SK-N-SH treated with all-trans-retinoic acid at 6 μM for 48 hours (cell line): Measurements from ENCODE around the gene MAPK8.
A peak's percentile ranks its signal among the peaks of the same experiment; 100 is the strongest.

Experiments used
- ATAC-seq: fragments of 200-7000 bp; cut with Tn5 transposase; 3 replicates; pipeline ENCODE4 v1.9.1; 2020; ENCODE audit warnings: mild to moderate bottlenecking, moderate library complexity
- ARNTL ChIP-seq: fragments of 450-650 bp; formaldehyde crosslinking; IDR thresholded peaks from 2 replicates; pipeline ENCODE4 v1.5.0; 2020; ENCODE audit warnings: low read depth, mild to moderate bottlenecking, moderate library complexity, borderline replicate concordance
- ESRRG ChIP-seq: fragments of 250-450 bp; sonication (Bioruptor Pico); IDR thresholded peaks from 2 replicates; pipeline ENCODE4 v1.6.1; 2021; ENCODE audit warnings: mild to moderate bottlenecking
- GLIS3 ChIP-seq: fragments of 250-450 bp; sonication (Bioruptor Pico); IDR thresholded peaks from 2 replicates; pipeline ENCODE4 v1.5.0; 2020; ENCODE audit warnings: mild to moderate bottlenecking, moderate library complexity
- ISL1 ChIP-seq: fragments of 250-450 bp; sonication (Bioruptor Pico); IDR thresholded peaks from 2 replicates; pipeline ENCODE4 v2.1.2; 2022; ENCODE audit warnings: mild to moderate bottlenecking, moderate library complexity
- OSR1 ChIP-seq: fragments of 250-450 bp; sonication (Bioruptor Pico); IDR thresholded peaks from 2 replicates; pipeline ENCODE4 v1.8.0; 2022; ENCODE audit warnings: moderate library complexity, mild to moderate bottlenecking, inconsistent platforms
- PPARA ChIP-seq: fragments of 250-450 bp; sonication (Bioruptor Pico); IDR thresholded peaks from 2 replicates; pipeline ENCODE4 v1.5.0; 2020; ENCODE audit warnings: mild to moderate bottlenecking, borderline replicate concordance
- TCF4 ChIP-seq: fragments of 250-450 bp; sonication (Bioruptor Pico); IDR thresholded peaks from 2 replicates; pipeline ENCODE4 v1.8.0; 2021; ENCODE audit warnings: mild to moderate bottlenecking, moderate library complexity, borderline replicate concordance
- ZC3H10 ChIP-seq: fragments of 250-450 bp; sonication (Bioruptor Pico); IDR thresholded peaks from 2 replicates; pipeline ENCODE4 v1.5.1; 2021; ENCODE audit warnings: mild to moderate bottlenecking, moderate library complexity
- ZFP3 ChIP-seq: fragments of 250-450 bp; sonication (Bioruptor Pico); IDR thresholded peaks from 2 replicates; pipeline ENCODE4 v1.5.0; 2020; ENCODE audit warnings: mild to moderate bottlenecking, moderate library complexity
- ZFP30 ChIP-seq: fragments of 450-650 bp; formaldehyde crosslinking; IDR thresholded peaks from 2 replicates; pipeline ENCODE4 v1.5.0; 2022; ENCODE audit warnings: mild to moderate bottlenecking, moderate library complexity
- ZNF565 ChIP-seq: fragments of 450-650 bp; formaldehyde crosslinking; conservative IDR thresholded peaks from 2 replicates; pipeline ENCODE4 v1.5.0; 2020; ENCODE audit warnings: low read depth, mild to moderate bottlenecking, moderate library complexity
- ZNF70 ChIP-seq: fragments of 450-650 bp; formaldehyde crosslinking; IDR thresholded peaks from 2 replicates; pipeline ENCODE4 v1.5.0; 2020; ENCODE audit warnings: mild to moderate bottlenecking, moderate library complexity
- ZNF8 ChIP-seq: fragments of 450-650 bp; formaldehyde crosslinking; IDR thresholded peaks from 2 replicates; pipeline ENCODE4 v1.5.0; 2020; ENCODE audit warnings: mild to moderate bottlenecking, moderate library complexity
- TF ChIP-seq, protein P1 (sequence below): fragments of 250-450 bp; sonication (Bioruptor Pico); IDR thresholded peaks from 2 replicates; pipeline ENCODE4 v1.5.0; 2020; ENCODE audit warnings: mild to moderate bottlenecking, moderate library complexity
- TF ChIP-seq, protein P2 (sequence below): fragments of 250-450 bp; sonication (Bioruptor Pico); IDR thresholded peaks from 2 replicates; pipeline ENCODE4 v1.5.1; 2021; ENCODE audit warnings: mild to moderate bottlenecking, moderate library complexity
- TF ChIP-seq, protein P3 (sequence below): fragments of 250-450 bp; sonication (Bioruptor Pico); IDR thresholded peaks from 2 replicates; pipeline ENCODE4 v1.8.0; 2021; ENCODE audit warnings: low read depth, mild to moderate bottlenecking, moderate library complexity, borderline replicate concordance

The MAPK8 gene

DNA sequence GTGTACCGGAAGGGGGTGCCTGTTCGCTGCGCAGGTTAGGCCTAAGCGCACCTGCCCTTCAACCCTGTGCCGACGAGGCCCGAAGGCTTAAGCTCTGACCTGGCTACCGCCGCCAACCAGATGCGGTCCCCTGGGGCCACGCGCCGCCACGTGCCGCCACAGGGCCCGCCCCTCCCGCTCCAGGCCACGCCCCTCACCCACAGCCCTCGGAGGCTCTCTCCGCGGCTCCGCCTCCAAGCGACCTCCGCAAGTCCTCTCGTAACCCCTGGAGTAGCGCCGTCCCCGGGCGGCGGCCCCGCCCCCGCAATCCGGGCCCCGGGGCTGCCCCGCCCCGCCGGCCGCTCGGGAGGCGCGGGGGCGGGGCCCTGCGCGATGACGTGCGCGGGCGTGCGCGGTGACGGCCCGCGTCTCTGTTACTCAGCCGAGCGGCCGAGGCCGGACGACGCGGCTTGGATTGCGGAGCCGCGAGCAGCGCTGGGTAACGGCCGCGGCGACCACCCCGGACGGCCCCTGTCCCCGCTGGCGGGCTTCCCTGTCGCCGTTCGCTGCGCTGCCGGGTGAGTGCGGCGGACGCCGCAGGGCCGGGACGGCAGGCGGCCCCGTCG lies at the start of gene MAPK8:
TSS of gene MAPK8 (plus strand) at position 413 of the 605 bp plus-strand sequence. CDS start 94,984 bp downstream, outside the sequence.
- TF ChIP-seq, protein P1, sequence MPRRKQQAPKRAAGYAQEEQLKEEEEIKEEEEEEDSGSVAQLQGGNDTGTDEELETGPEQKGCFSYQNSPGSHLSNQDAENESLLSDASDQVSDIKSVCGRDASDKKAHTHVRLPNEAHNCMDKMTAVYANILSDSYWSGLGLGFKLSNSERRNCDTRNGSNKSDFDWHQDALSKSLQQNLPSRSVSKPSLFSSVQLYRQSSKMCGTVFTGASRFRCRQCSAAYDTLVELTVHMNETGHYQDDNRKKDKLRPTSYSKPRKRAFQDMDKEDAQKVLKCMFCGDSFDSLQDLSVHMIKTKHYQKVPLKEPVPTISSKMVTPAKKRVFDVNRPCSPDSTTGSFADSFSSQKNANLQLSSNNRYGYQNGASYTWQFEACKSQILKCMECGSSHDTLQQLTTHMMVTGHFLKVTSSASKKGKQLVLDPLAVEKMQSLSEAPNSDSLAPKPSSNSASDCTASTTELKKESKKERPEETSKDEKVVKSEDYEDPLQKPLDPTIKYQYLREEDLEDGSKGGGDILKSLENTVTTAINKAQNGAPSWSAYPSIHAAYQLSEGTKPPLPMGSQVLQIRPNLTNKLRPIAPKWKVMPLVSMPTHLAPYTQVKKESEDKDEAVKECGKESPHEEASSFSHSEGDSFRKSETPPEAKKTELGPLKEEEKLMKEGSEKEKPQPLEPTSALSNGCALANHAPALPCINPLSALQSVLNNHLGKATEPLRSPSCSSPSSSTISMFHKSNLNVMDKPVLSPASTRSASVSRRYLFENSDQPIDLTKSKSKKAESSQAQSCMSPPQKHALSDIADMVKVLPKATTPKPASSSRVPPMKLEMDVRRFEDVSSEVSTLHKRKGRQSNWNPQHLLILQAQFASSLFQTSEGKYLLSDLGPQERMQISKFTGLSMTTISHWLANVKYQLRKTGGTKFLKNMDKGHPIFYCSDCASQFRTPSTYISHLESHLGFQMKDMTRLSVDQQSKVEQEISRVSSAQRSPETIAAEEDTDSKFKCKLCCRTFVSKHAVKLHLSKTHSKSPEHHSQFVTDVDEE (CRISPR knock-in tag): 0 out of 2 replicates have a peak, but pooled peaks have one; percentile 7
- TF ChIP-seq ZC3H10 (CRISPR knock-in tag): no peak
- peak; percentile 82 for ATAC-seq

DNA sequence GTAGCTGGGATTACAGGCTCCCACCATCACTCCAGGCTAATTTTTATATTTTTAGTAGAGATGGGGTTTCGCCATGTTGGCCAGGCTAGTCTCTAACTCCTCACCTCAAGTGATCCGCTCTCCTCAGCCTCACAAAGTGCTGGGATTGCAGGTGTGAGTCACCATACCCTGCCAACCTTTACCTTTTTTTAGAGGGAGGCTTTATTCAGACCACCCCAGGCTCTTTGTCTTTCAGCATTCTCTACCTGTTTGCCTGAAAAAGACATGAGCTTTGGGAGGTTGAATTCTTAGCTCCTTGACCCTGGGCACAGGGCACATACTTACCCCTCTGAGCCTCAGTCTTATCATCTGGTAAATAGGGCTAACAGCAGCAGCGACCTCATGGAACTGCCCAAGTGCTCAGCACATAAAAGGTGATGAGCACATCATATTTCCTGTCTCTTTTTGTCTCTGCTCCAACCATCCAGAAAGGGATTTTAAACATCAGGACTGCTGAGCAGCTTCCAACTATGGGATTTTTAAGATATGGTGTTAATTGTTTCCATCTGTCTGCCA lies 49.0 kb upstream of the MAPK8 start:
- no peak for ATAC-seq
- TF ChIP-seq ZNF70 (CRISPR knock-in tag): no peak
- TF ChIP-seq, protein P2, sequence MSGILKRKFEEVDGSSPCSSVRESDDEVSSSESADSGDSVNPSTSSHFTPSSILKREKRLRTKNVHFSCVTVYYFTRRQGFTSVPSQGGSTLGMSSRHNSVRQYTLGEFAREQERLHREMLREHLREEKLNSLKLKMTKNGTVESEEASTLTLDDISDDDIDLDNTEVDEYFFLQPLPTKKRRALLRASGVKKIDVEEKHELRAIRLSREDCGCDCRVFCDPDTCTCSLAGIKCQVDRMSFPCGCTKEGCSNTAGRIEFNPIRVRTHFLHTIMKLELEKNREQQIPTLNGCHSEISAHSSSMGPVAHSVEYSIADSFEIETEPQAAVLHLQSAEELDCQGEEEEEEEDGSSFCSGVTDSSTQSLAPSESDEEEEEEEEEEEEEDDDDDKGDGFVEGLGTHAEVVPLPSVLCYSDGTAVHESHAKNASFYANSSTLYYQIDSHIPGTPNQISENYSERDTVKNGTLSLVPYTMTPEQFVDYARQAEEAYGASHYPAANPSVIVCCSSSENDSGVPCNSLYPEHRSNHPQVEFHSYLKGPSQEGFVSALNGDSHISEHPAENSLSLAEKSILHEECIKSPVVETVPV (CRISPR knock-in tag): no peak
- no peak for TF ChIP-seq ZNF8
- TF ChIP-seq ZFP3 (CRISPR knock-in tag): no peak
- no peak for TF ChIP-seq ISL1
- TF ChIP-seq, all 23 proteins: peak for 0

DNA sequence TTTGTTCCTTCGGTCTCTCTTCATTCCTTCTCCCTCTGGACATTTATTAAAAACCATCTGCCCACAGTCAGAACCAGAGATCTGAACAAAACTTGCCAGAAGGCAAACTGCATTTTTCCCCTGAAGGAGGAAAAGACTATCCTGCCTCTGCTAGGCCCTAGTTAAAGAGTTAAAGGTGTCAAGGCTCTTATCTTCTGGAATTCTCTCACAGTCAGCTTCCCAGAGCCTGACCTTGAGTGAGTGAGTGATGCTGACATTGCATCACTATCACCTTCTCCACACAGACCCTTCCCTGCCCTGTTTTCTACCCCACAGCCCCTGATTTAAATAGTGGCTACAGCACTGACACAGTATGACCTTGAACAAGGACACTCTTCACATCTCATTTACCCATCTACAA lies 48.4 kb upstream of the MAPK8 start:
- TF ChIP-seq ZNF8: no peak
- TF ChIP-seq ZFP3 (CRISPR knock-in tag): no peak
- no peak for TF ChIP-seq ZC3H10 (CRISPR knock-in tag)
- no peak for TF ChIP-seq ARNTL (CRISPR knock-in tag)
- TF ChIP-seq OSR1: no peak
- no peak for ATAC-seq

DNA sequence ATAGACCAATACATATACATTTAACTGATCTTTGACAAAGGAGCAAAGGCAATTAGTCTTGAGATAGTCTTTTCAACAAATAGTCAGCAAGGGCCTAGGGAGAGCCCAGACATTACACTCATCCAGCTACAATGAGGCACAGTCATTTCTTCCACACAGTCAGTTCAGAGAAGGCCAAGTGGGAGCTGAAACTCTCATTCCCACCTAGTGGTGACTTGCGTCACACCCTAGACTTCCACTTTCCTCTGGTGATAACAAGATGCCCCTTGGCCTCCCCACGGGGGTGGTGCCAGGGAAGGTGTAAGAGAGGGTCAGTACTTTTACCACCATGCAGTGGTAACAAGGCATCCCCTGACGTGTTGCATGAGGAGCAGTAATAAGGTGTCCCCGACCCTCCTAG lies 39.9 kb upstream of the MAPK8 start:
- TF ChIP-seq ZNF565: no peak
- no peak for TF ChIP-seq ZNF8
- TF ChIP-seq GLIS3 (CRISPR knock-in tag): no peak
- TF ChIP-seq, protein P2 (CRISPR knock-in tag): no peak
- no peak for TF ChIP-seq ZFP30 (CRISPR knock-in tag)
- TF ChIP-seq, protein P1 (CRISPR knock-in tag): no peak
- TF ChIP-seq PPARA (CRISPR knock-in tag): no peak
- TF ChIP-seq OSR1: no peak
- TF ChIP-seq ZC3H10 (CRISPR knock-in tag): no peak
- TF ChIP-seq, protein P3, sequence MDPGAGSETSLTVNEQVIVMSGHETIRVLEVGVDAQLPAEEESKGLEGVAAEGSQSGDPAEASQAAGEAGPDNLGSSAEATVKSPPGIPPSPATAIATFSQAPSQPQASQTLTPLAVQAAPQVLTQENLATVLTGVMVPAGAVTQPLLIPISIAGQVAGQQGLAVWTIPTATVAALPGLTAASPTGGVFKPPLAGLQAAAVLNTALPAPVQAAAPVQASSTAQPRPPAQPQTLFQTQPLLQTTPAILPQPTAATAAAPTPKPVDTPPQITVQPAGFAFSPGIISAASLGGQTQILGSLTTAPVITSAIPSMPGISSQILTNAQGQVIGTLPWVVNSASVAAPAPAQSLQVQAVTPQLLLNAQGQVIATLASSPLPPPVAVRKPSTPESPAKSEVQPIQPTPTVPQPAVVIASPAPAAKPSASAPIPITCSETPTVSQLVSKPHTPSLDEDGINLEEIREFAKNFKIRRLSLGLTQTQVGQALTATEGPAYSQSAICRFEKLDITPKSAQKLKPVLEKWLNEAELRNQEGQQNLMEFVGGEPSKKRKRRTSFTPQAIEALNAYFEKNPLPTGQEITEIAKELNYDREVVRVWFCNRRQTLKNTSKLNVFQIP (CRISPR knock-in tag): no peak
- no peak for TF ChIP-seq ARNTL (CRISPR knock-in tag)
- TF ChIP-seq TCF4 (CRISPR knock-in tag): no peak
- TF ChIP-seq ZNF70 (CRISPR knock-in tag): no peak
- TF ChIP-seq ESRRG (CRISPR knock-in tag): no peak
- ATAC-seq: no peak
